ENCODE measurements around the gene MINDY3.

GRCh38 chr10:15730341-15730740 is 130.0 kb downstream of the MINDY3 start:
- TF ChIP-seq SUZ12 (IDR thresholded peaks at IDR 0.05; ENCODE audit: extremely low read depth, insufficient read depth, insufficient read length) (no peak), ZNF274 (IDR thresholded peaks at IDR 0.05; ENCODE audit: low read depth, low read length) (no peak)
